DND-41 (cell line): ENCODE results near the gene GPR108.
"Not testable (repeated sequence)": the region's sequence is repeated elsewhere in the genome, so short reads cannot be mapped to it uniquely, and the experiment has no call there.

Experiments
- ATAC-seq: fragments of 200-7000 bp; cut with Tn5 transposase; 3 replicates; pipeline ENCODE4 v1.9.1; 2021; ENCODE audit warnings: low read depth; ENCODE audit not compliant: insufficient read depth
- DNase-seq: peaks from one replicate; pipeline ENCODE4 v3.0.0-alpha.2; 2020
- H2AFZ ChIP-seq: 2 replicates; pipeline ENCODE4 v1.6.0; 2012; ENCODE audit warnings: low read depth, low read length
- H3K27ac ChIP-seq: 2 replicates; pipeline ENCODE4 v1.5.1; 2012; ENCODE audit warnings: low read length, inconsistent platforms
- H3K27me3 ChIP-seq: fragments of 200-600 bp; sonication (generic); 2 replicates; pipeline ENCODE4 v1.6.0; 2012; ENCODE audit warnings: low read length, mild to moderate bottlenecking, inconsistent platforms; ENCODE audit not compliant: insufficient read depth, poor library complexity
- H3K36me3 ChIP-seq: 2 replicates; pipeline ENCODE4 v1.5.1; 2012; ENCODE audit warnings: low read length, inconsistent platforms; ENCODE audit not compliant: insufficient read depth
- H3K4me1 ChIP-seq: 2 replicates; pipeline ENCODE4 v1.5.1; 2012; ENCODE audit warnings: mild to moderate bottlenecking, low read length; ENCODE audit not compliant: insufficient read depth
- H3K4me2 ChIP-seq: 2 replicates; pipeline ENCODE4 v1.6.0; 2012; ENCODE audit warnings: mild to moderate bottlenecking, moderate library complexity, low read length, inconsistent platforms; ENCODE audit not compliant: insufficient read depth
- H3K4me3 ChIP-seq, 2 experiments: fragments of 200-600 bp in 1 of 2; shearing (Covaris generic) in 1 of 2; 2 replicates each; pipeline ENCODE4 v1.5.1; 2012 to 2016; ENCODE audit warnings: inconsistent platforms in 2 of 2, low read length in 2 of 2, mild to moderate bottlenecking in 2 of 2, low read depth in 1 of 2, moderate library complexity in 1 of 2
- H3K79me2 ChIP-seq: 2 replicates; pipeline ENCODE4 v1.6.0; 2012; ENCODE audit warnings: low read length, inconsistent platforms; ENCODE audit not compliant: insufficient read depth
- H3K9ac ChIP-seq: 2 replicates; pipeline ENCODE4 v1.6.0; 2012; ENCODE audit warnings: low read depth, mild to moderate bottlenecking, inconsistent platforms, low read length, moderate library complexity
- H3K9me3 ChIP-seq: 2 replicates; pipeline ENCODE4 v1.5.1; 2012; ENCODE audit warnings: low read length, moderate library complexity, mild to moderate bottlenecking, inconsistent platforms; ENCODE audit not compliant: insufficient read depth, severe bottlenecking
- H4K20me1 ChIP-seq: 2 replicates; pipeline ENCODE4 v1.6.0; 2012; ENCODE audit warnings: low read length; ENCODE audit not compliant: insufficient read depth
- EZH2 ChIP-seq: IDR thresholded peaks from 3 replicates; pipeline ENCODE4 v1.6.1; 2012; ENCODE audit warnings: borderline replicate concordance, low read depth, mild to moderate bottlenecking, moderate library complexity, low read length, inconsistent platforms; ENCODE audit not compliant: severe bottlenecking
- TF ChIP-seq, protein P1 (sequence below): IDR thresholded peaks from 2 replicates; pipeline ENCODE4 v1.5.1; 2012; ENCODE audit warnings: borderline replicate concordance, low read length, moderate library complexity, mild to moderate bottlenecking; ENCODE audit not compliant: poor library complexity, severe bottlenecking; ENCODE audit errors: extremely low read depth

Gene GPR108

DNA sequence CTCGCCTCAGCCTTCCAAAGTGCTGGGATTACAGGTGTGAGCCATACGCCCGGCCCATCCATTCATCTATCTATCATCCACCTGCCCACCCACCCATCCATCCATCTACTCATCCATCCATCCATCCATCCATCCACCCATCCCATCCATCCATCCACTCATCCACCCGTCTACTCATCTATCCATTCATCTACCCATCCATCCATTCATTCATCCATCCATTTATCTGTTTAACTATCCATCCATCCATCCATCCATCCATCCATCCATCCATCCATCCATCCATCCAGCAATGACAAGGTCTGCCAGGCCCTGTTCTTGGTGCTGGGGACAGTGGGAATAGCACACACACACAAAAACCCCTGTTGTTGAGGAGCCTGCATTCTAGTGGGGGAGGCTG, 39.6 kb upstream of the GPR108 start:
- no peak for TF ChIP-seq EZH2
- ATAC-seq: no peak

DNA sequence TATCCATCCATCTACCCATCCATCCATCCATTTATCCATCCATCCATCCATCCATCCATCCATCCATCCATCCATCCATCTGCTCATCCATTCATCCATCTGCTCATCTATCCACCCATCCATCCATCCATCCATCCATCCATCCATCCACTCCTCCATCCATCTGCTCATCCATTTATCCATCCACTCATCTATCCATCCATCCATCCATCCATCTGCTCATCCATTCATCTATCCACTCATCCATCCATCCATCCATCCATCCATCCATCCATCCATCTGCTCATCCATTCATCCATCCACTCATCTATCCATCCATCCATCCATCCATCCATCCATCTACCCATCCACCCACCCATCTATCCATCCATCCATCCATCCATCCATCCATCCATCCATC, 38.7 kb upstream of the GPR108 start:
- not testable (repeated sequence) for ATAC-seq, H3K4me3 ChIP-seq, H2AFZ ChIP-seq, DNase-seq, H3K9ac ChIP-seq, H3K27ac ChIP-seq, H3K27me3 ChIP-seq, H3K9me3 ChIP-seq, H3K4me2 ChIP-seq
- Histone ChIP-seq H3K79me2 (peaks cover 80% of the 10 kb centered on the region), H3K4me1 (peaks cover 26% of the 10 kb centered on the region), H4K20me1 (peaks cover 33% of the 10 kb centered on the region), H3K36me3 (peaks cover 23% of the 10 kb centered on the region)

More for the DNA sequence above, 39.6 kb upstream of the GPR108 start:
- no peak for DNase-seq
- Histone ChIP-seq H3K79me2 (peaks cover 89% of the 10 kb centered on the region), H3K27ac (no peak overlapping the region), H2AFZ (no peak overlapping the region), H3K27me3 (no peaks in the 10 kb centered on the region), H3K9me3 (no peaks in the 10 kb centered on the region), H3K4me2 (0 out of 2 replicates have a peak overlapping the region, but pooled peaks have one; percentile 20), H3K4me3 (no peak overlapping the region), H3K9ac (no peak overlapping the region), H4K20me1 (peaks cover 33% of the 10 kb centered on the region), H3K36me3 (peaks cover 32% of the 10 kb centered on the region), H3K4me1 (peaks cover 24% of the 10 kb centered on the region)

DNA sequence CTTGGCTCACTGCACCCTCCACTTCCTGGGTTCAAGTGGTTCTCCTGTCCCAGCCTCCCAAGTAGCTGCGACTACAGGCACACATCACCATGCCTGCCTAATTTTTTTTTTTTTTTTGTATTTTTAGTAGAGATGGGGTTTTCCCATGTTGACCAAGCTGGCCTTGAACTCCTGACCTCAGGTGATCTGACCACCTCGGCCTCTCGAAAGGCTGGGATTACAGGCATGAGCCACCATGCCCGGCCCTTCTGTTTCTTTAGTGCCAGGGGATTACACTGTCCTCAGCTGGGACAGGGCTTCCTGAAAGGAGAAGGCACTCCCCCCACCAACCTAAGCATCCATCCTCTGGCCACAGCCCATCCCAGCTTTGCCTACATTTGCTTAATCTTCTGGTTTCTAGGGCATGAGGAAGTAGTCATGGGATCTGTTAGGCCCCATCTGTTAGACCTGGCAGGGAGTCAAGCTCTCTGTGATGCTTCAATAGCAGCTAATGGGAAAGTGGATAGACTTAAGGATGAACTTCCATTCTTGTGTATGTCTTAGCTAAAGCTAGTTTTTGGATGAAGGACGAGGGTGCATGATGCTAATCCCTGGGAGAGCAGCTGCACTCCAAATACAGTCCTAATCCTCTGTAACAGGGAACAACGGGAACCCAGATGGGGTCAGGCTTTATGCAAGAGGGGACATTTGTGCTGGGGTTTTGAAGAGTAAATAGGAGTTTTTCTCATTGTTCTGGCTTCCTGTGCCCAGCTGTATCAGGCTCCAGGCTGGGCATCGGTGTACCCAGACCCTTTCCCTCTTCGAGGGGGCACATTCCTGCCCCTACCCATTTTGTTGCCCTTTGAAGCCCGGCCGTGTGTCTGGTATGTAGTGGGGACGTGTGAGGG, 37.7 kb upstream of the GPR108 start:
- Histone ChIP-seq H3K4me2 (peak overlapping the region; percentile 15), H3K9ac (no peak overlapping the region), H2AFZ (no peak overlapping the region), H4K20me1 (peaks cover 30% of the 10 kb centered on the region), H3K4me3 (no peak overlapping the region), H3K79me2 (peaks cover 71% of the 10 kb centered on the region), H3K36me3 (peaks cover 17% of the 10 kb centered on the region), H3K27me3 (no peaks in the 10 kb centered on the region), H3K27ac (no peak overlapping the region), H3K4me1 (peaks cover 26% of the 10 kb centered on the region), H3K9me3 (no peaks in the 10 kb centered on the region)
- ATAC-seq: no peak
- DNase-seq: no peak
- TF ChIP-seq, protein P1, sequence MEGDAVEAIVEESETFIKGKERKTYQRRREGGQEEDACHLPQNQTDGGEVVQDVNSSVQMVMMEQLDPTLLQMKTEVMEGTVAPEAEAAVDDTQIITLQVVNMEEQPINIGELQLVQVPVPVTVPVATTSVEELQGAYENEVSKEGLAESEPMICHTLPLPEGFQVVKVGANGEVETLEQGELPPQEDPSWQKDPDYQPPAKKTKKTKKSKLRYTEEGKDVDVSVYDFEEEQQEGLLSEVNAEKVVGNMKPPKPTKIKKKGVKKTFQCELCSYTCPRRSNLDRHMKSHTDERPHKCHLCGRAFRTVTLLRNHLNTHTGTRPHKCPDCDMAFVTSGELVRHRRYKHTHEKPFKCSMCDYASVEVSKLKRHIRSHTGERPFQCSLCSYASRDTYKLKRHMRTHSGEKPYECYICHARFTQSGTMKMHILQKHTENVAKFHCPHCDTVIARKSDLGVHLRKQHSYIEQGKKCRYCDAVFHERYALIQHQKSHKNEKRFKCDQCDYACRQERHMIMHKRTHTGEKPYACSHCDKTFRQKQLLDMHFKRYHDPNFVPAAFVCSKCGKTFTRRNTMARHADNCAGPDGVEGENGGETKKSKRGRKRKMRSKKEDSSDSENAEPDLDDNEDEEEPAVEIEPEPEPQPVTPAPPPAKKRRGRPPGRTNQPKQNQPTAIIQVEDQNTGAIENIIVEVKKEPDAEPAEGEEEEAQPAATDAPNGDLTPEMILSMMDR: no peak
- no peak for TF ChIP-seq EZH2

DNA sequence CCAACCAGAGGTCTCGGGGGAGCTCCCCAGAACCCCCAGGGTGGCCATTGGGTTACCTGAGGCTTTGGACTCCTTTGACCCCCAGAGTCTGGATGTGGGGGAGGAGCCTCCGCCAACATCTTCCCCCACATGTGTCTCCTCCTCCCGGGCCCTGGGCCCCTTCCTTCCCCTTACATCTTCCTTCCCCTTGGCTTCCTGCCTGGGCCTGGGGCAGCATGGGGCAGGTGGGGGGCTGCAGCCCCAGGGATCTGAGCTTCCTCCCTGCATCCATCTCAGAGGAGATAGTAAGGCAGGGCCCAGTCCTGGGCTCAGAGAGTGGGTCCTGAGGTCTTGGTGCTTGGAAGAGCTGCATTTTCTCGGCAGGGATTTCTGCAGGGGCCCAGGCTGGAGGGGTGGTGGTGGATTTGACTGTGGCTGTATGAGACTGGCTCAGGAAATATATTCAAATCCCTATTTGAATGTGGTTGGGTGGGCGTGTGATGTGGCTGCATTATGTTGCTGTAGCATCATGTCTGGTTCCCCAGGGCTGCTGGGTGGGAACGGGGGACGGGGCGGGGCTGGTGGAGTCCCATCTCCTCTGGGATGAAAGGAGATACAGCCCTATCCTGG, 36.0 kb upstream of the GPR108 start:
- TF ChIP-seq, protein P1: no peak
- TF ChIP-seq EZH2: no peak
- Histone ChIP-seq H3K27me3 (no peaks in the 10 kb centered on the region), H3K9me3 (no peaks in the 10 kb centered on the region), H3K27ac (peak overlapping the region; percentile 92), H3K36me3 (peaks cover 17% of the 10 kb centered on the region), H3K4me1 (peaks cover 26% of the 10 kb centered on the region), H3K4me3 (peak overlapping the region; percentile 84 to 99), H3K9ac (peak overlapping the region; percentile 79), H3K4me2 (peak overlapping the region; percentile 75), H4K20me1 (peaks cover 25% of the 10 kb centered on the region), H2AFZ (peak overlapping the region; percentile 37), H3K79me2 (peaks cover 57% of the 10 kb centered on the region)
- peak; percentile 80 for DNase-seq
- peak; percentile 74 for ATAC-seq
